ENCODE data around the gene FRY.

- TF ChIP-seq CTCF (IDR thresholded peaks at IDR 0.05; ENCODE audit: low read depth, low read length) (no peak), EZH2phosphoT487 (IDR thresholded peaks at IDR 0.05; ENCODE audit: low read depth) (no peak)
Observed at GRCh38 chr13:32039056-32039455, 7.5 kb downstream of the FRY start.
